Smooth muscle cell (in vitro differentiated cells): Measurements from ENCODE around the gene FNBP1. TPM values are rescaled to one million over a fixed set of nuclear protein-coding genes. Genes with fewer than 3 reads are reported as not detected.

Experiments used
- DNase-seq: peaks from one replicate; lab custom pipeline; 2025; ENCODE audit not compliant: unreplicated experiment; lab: John Stamatoyannopoulos, UW
- H2AFZ ChIP-seq: fragments of 200-600 bp; sonication (generic); 2 replicates; pipeline ENCODE4 v1.6.0; 2016; ENCODE audit warnings: antibody characterized with exemption, low read depth, mild to moderate bottlenecking
- H3F3A ChIP-seq: fragments of 200-600 bp; sonication (generic); 2 replicates; pipeline ENCODE4 v1.6.0; 2017; ENCODE audit warnings: antibody characterized with exemption, low read depth
- H3K27ac ChIP-seq: fragments of 200-600 bp; sonication (generic); 2 replicates; pipeline ENCODE4 v1.5.1; 2016; ENCODE audit warnings: low read depth, mild to moderate bottlenecking
- H3K27me3 ChIP-seq: fragments of 200-600 bp; sonication (generic); 2 replicates; pipeline ENCODE4 v1.6.1; 2016; ENCODE audit warnings: low read depth, mild to moderate bottlenecking
- H3K36me3 ChIP-seq: fragments of 200-600 bp; sonication (generic); 2 replicates; pipeline ENCODE4 v1.5.1; 2016; ENCODE audit warnings: low read depth
- H3K4me1 ChIP-seq: fragments of 200-600 bp; sonication (generic); 2 replicates; pipeline ENCODE4 v1.5.1; 2016; ENCODE audit warnings: low read depth
- H3K4me2 ChIP-seq: fragments of 200-600 bp; sonication (generic); 2 replicates; pipeline ENCODE4 v1.6.0; 2016; ENCODE audit warnings: mild to moderate bottlenecking
- H3K4me3 ChIP-seq: fragments of 200-600 bp; sonication (generic); 2 replicates; pipeline ENCODE4 v1.5.1; 2016; ENCODE audit warnings: mild to moderate bottlenecking
- H3K79me2 ChIP-seq: fragments of 200-600 bp; sonication (generic); 2 replicates; pipeline ENCODE4 v1.6.0; 2016; ENCODE audit warnings: low read depth, mild to moderate bottlenecking
- H3K9ac ChIP-seq: fragments of 200-600 bp; sonication (generic); 2 replicates; pipeline ENCODE4 v1.6.0; 2016; ENCODE audit warnings: low read depth
- H3K9me3 ChIP-seq: fragments of 200-600 bp; sonication (generic); replicated peaks from 2 replicates; pipeline ENCODE4 v1.5.1; 2016; ENCODE audit warnings: low read depth
- H4K20me1 ChIP-seq: fragments of 200-600 bp; sonication (generic); 2 replicates; pipeline ENCODE4 v1.6.0; 2016; ENCODE audit warnings: low read depth
- WGBS: methylation state at CpG from one replicate; pipeline ENCODE4 v1.1.7; 2016; ENCODE audit warnings: low lambda C conversion rate; 5-methylcytosine and 5-hydroxymethylcytosine counted together
- polyA plus RNA-seq: library from polyadenylated mRNA; unstranded; fragments of >200 nt; fragmentation: Nextera tagmentation; extraction: Ambion mirVana; gene quantifications from 2 replicates; pipeline ENCODE4 v1.2.1, GENCODE V29; 2016
- total RNA-seq: library from RNA; depleted of rRNA; stranded (reverse); fragments of >200 nt; gene quantifications from 2 replicates; pipeline ENCODE4 v1.2.3, GENCODE V29; 2014
- TF ChIP-seq, protein P1 (sequence below): fragments of 200-600 bp; sonication (generic); IDR thresholded peaks from 2 replicates; pipeline ENCODE4 v1.5.1; 2017; ENCODE audit warnings: borderline replicate concordance, mild to moderate bottlenecking, antibody characterized with exemption; ENCODE audit not compliant: insufficient read depth, poor library complexity, severe bottlenecking

The FNBP1 gene
- total RNA-seq: 17.2 and 23.8 TPM in 2 replicates
- 17.1 and 25.4 TPM in 2 replicates for polyA plus RNA-seq

DNA sequence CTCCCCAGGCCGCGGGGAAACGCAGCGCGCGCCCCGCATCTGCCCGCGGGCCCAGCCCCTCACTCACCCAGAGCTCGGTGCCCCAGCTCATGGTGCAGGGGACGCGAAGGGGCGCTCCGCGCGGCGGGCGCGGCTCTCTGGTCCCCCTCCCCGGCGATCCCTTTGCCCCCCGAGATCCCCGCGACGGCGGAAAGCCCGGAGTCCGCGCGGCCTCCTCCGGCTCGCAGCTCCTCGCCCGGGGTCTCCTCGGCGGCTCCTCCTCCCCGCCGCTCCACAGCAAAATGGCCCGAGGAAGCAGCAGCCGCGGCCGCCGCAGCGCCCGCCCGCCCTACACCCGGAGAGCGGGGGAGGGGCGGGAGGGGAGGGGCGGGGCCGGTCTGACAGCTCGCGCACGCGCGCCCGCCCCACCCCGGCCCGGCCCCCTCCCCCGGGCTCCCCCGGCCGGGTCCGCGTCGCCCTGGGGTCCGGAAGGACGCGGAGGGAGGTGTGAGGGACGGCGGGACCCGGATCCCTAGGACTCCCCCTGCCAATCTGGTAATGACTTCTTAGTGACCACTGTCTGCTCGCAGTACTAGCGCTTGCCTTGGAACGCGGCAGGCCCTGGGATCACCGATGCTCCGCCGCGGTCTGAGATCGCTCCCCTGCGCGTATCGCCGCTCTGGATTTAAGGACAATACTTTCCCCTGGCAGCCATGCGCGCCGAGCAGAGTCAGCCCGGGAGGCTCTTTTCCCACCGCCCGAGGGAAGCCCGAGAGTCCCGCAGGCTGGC lies at the start of gene FNBP1:
TSS of gene FNBP1 (minus strand) at position 305 of the 769 bp plus-strand sequence. CDS start at position 91, 214 bp downstream.
- Histone ChIP-seq H2AFZ (peak within 1 kb of the TSS; percentile 98), H3K9ac (peak within 1 kb of the TSS; percentile 81), H3K4me2 (peak within 1 kb of the TSS; percentile 98), H3K79me2 (peaks cover 44% of the 10 kb centered on the region), H4K20me1 (peaks cover 39% of the 10 kb centered on the region), H3K4me3 (peak within 1 kb of the TSS; percentile 91), H3K27me3 (no peaks in the 10 kb centered on the region), H3F3A (peaks cover 7% of the 10 kb centered on the region), H3K4me1 (peaks cover 12% of the 10 kb centered on the region), H3K36me3 (no peaks in the 10 kb centered on the region), H3K9me3 (no peaks in the 10 kb centered on the region), H3K27ac (peak within 1 kb of the TSS; percentile 81)
- WGBS: 1% methylated on average over 25 of the region's 92 CpGs
- DNase-seq: peak; percentile 87
- TF ChIP-seq, protein P1, sequence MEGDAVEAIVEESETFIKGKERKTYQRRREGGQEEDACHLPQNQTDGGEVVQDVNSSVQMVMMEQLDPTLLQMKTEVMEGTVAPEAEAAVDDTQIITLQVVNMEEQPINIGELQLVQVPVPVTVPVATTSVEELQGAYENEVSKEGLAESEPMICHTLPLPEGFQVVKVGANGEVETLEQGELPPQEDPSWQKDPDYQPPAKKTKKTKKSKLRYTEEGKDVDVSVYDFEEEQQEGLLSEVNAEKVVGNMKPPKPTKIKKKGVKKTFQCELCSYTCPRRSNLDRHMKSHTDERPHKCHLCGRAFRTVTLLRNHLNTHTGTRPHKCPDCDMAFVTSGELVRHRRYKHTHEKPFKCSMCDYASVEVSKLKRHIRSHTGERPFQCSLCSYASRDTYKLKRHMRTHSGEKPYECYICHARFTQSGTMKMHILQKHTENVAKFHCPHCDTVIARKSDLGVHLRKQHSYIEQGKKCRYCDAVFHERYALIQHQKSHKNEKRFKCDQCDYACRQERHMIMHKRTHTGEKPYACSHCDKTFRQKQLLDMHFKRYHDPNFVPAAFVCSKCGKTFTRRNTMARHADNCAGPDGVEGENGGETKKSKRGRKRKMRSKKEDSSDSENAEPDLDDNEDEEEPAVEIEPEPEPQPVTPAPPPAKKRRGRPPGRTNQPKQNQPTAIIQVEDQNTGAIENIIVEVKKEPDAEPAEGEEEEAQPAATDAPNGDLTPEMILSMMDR: no peak

DNA sequence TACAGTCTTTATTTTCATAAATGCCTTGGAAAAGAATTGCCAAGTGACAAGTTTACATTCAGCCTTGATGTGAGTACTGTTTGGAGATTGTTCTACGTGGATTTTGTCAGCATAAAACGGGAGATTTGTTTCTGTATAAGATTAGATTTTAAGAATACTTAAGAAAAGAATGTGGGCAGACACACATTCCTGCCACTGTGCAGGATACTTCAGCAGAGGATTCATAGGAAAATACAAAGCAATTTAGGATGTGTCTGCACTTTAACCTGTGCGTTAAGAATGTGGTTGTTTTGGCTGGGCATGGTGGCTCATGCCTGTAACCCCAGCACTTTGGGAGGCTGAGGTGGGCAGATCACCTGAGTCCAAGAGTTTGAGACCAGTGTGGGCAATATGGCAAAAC lies 47.9 kb upstream of the FNBP1 start:
- peaks cover 7% of the 10 kb centered on the region for H4K20me1 ChIP-seq
- H3K9me3 ChIP-seq: no peaks in the 10 kb centered on the region
- H3K27ac ChIP-seq: no peak overlapping the region
- peaks cover 12% of the 10 kb centered on the region for H3K36me3 ChIP-seq
- no peak overlapping the region for H3K4me3 ChIP-seq
- H2AFZ ChIP-seq: no peak overlapping the region
- no peaks in the 10 kb centered on the region for H3K4me1 ChIP-seq
- WGBS: 84% methylated on average over 3 of the region's 3 CpGs
- no peaks in the 10 kb centered on the region for H3F3A ChIP-seq
- no peak overlapping the region for H3K4me2 ChIP-seq
- no peak for DNase-seq
- no peaks in the 10 kb centered on the region for H3K27me3 ChIP-seq
- no peak overlapping the region for H3K9ac ChIP-seq
- TF ChIP-seq, protein P1: peak; percentile 9
- H3K79me2 ChIP-seq: no peaks in the 10 kb centered on the region

DNA sequence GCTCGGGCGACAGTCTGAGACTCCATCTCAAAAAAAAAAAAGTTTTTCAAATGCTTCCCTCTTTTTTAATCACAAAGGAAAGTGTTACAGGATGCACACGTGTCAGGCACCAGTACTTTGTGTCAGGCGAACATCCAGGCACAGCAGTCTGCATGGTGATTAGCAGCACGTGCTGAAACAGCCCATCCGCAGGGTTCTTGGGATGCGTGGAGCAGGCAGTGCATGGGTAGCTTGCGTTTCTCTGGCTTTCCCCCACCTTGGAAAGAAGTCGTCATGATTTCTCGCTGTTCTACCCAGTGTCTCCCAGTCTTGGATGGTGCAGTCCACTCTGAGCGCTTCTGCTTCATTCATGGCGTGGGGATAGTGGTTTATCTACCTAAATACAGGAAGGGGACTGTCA lies 46.2 kb upstream of the FNBP1 start:
- Histone ChIP-seq H3K4me1 (no peaks in the 10 kb centered on the region), H3K36me3 (peaks cover 12% of the 10 kb centered on the region), H3F3A (no peaks in the 10 kb centered on the region), H2AFZ (no peak overlapping the region), H3K9ac (no peak overlapping the region), H3K4me2 (no peak overlapping the region), H3K79me2 (no peaks in the 10 kb centered on the region), H3K27me3 (no peaks in the 10 kb centered on the region), H3K9me3 (no peaks in the 10 kb centered on the region), H3K27ac (no peak overlapping the region), H3K4me3 (no peak overlapping the region), H4K20me1 (peaks cover 2% of the 10 kb centered on the region)
- no peak for DNase-seq
- TF ChIP-seq, protein P1: no peak
- WGBS: 97% methylated on average over 12 of the region's 12 CpGs

DNA sequence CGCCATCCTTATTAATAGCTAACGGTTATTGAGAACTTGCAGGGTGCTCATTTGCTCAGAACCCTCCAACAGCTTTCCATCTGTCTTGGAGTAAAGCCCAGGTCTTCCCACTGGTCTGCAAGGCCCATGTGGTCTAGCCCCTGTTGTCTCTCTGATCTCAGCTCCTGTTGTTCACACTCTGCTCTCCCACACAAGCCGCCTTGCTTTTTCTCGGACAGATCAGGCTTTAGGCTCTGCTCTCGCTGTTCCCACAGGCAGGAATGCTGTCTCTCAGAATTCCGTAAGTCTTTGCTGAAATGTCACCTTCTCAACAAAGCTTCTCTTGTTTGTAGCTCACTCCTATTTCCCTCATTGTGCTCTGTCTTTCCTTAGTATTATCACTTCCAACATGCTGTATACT lies 45.1 kb upstream of the FNBP1 start:
- Histone ChIP-seq H3K4me1 (no peaks in the 10 kb centered on the region), H3K79me2 (no peaks in the 10 kb centered on the region), H3K27ac (no peak overlapping the region), H4K20me1 (peaks cover 2% of the 10 kb centered on the region), H2AFZ (no peak overlapping the region), H3K4me2 (no peak overlapping the region), H3K9me3 (no peaks in the 10 kb centered on the region), H3K9ac (no peak overlapping the region), H3K4me3 (no peak overlapping the region), H3K36me3 (peaks cover 16% of the 10 kb centered on the region), H3F3A (no peaks in the 10 kb centered on the region), H3K27me3 (no peaks in the 10 kb centered on the region)
- 80% methylated on average over 6 of the region's 6 CpGs for WGBS
- no peak for DNase-seq
- TF ChIP-seq, protein P1: no peak
